A549 (cell line): ENCODE results near the gene MTIF3. TPM values are rescaled to one million over a fixed set of nuclear protein-coding genes. Genes with fewer than 3 reads are reported as not detected.

Source experiments
- BHLHE40 ChIP-seq: IDR thresholded peaks from 2 replicates; pipeline ENCODE4 v1.6.1; 2012; ENCODE audit warnings: low read depth, low read length, inconsistent platforms
- CBX2 ChIP-seq: fragments of 200-600 bp; sonication (generic); IDR thresholded peaks from 2 replicates; pipeline ENCODE4 v1.6.1; 2016; ENCODE audit warnings: low read depth, mild to moderate bottlenecking, borderline replicate concordance
- CEBPB ChIP-seq, 2 experiments: fragments of >200 bp in 1 of 2; sonication (Bioruptor Twin) in 1 of 2; formaldehyde crosslinking in 1 of 2; IDR thresholded peaks; 2 replicates each; pipeline ENCODE4 v1.6.1; 2012 to 2016
- CHD2 ChIP-seq: fragments of 150-350 bp; IDR thresholded peaks from 2 replicates; pipeline ENCODE4 v1.6.1; 2014; ENCODE audit warnings: low read length; ENCODE audit not compliant: partially characterized antibody
- EP300 ChIP-seq, 2 experiments: fragments of >200 bp; sonication (Bioruptor Twin); formaldehyde crosslinking; IDR thresholded peaks; 2 replicates in 1 of 2; 3 replicates in 1 of 2; pipeline ENCODE4 v1.6.1; 2016 to 2017
- ESRRA ChIP-seq: fragments of 150-350 bp; IDR thresholded peaks from 2 replicates; pipeline ENCODE4 v1.6.1; 2014; ENCODE audit warnings: mild to moderate bottlenecking, low read length, borderline replicate concordance
- GATA3 ChIP-seq: IDR thresholded peaks from 2 replicates; pipeline ENCODE4 v1.6.1; 2012; ENCODE audit warnings: borderline replicate concordance
- HDAC2 ChIP-seq: fragments of 200-600 bp; sonication (generic); IDR thresholded peaks from 2 replicates; pipeline ENCODE4 v1.6.1; 2016
- HEYL ChIP-seq: fragments of 250-450 bp; sonication (Bioruptor Pico); IDR thresholded peaks from 2 replicates; pipeline ENCODE4 v1.8.0; 2021; ENCODE audit warnings: mild to moderate bottlenecking, moderate library complexity
- HOXB5 ChIP-seq: fragments of 250-450 bp; sonication (Bioruptor Pico); IDR thresholded peaks from 2 replicates; pipeline ENCODE4 v1.5.0; 2020; ENCODE audit warnings: mild to moderate bottlenecking, moderate library complexity
- JUN ChIP-seq, 2 experiments: fragments of >200 bp; sonication (Bioruptor Twin); formaldehyde crosslinking; IDR thresholded peaks; 2 replicates in 1 of 2; 3 replicates in 1 of 2; pipeline ENCODE4 v1.6.1; 2016 to 2017
- JUNB ChIP-seq: fragments of >200 bp; sonication (Bioruptor Twin); formaldehyde crosslinking; IDR thresholded peaks from 2 replicates; pipeline ENCODE4 v1.6.1; 2016
- KDM1A ChIP-seq: fragments of 200-600 bp; sonication (generic); IDR thresholded peaks from 2 replicates; pipeline ENCODE4 v1.6.1; 2016; ENCODE audit warnings: low read depth, mild to moderate bottlenecking
- MAFK ChIP-seq: fragments of 450-650 bp; IDR thresholded peaks from 2 replicates; pipeline ENCODE4 v1.6.1; 2014; ENCODE audit not compliant: partially characterized antibody
- NFE2L2 ChIP-seq: fragments of 150-350 bp; conservative IDR thresholded peaks from 2 replicates; pipeline ENCODE4 v1.6.1; 2014; ENCODE audit warnings: low read length
- NPAS2 ChIP-seq: fragments of 250-450 bp; sonication (Bioruptor Pico); IDR thresholded peaks from 2 replicates; pipeline ENCODE4 v1.8.0; 2022; ENCODE audit warnings: mild to moderate bottlenecking, moderate library complexity, borderline replicate concordance
- NR3C1 ChIP-seq: fragments of >200 bp; sonication (Bioruptor Twin); formaldehyde crosslinking; IDR thresholded peaks from 3 replicates; pipeline ENCODE4 v1.6.1; 2017
- POLR2AphosphoS2 ChIP-seq: conservative IDR thresholded peaks from 2 replicates; pipeline ENCODE4 v1.6.1; 2012; ENCODE audit warnings: low read length, improper control_type of control experiment, inconsistent platforms
- RARB ChIP-seq: fragments of 250-450 bp; sonication (Bioruptor Pico); IDR thresholded peaks from 2 replicates; pipeline ENCODE4 v1.8.0; 2021; ENCODE audit warnings: mild to moderate bottlenecking, moderate library complexity
- TP53 ChIP-seq: fragments of 250-450 bp; sonication (Bioruptor Pico); IDR thresholded peaks from 2 replicates; pipeline ENCODE4 v1.5.0; 2021; ENCODE audit warnings: mild to moderate bottlenecking, moderate library complexity
- ZC3H11A ChIP-seq: fragments of 450-650 bp; IDR thresholded peaks from 2 replicates; pipeline ENCODE4 v1.6.1; 2014; ENCODE audit warnings: antibody characterized with exemption, mild to moderate bottlenecking
- ZNF302 ChIP-seq: fragments of 250-450 bp; sonication (Bioruptor Pico); IDR thresholded peaks from 2 replicates; pipeline ENCODE4 v1.9.0; 2021; ENCODE audit warnings: inconsistent platforms, mild to moderate bottlenecking, moderate library complexity
- polyA plus RNA-seq, 4 experiments: library from polyadenylated mRNA; depleted of rRNA in 3 of 4; stranded (reverse); fragments of >200 nt; fragmentation: RNase III in 1 of 4; extraction: RNeasy Plus Mini Kit Qiagen cat#74134 plus additional on column Dnase treatment in 1 of 4; gene quantifications; 2 replicates in 3 of 4; 3 replicates in 1 of 4; pipeline ENCODE4 v1.2.3, GENCODE V29; 2011 to 2017
- TF ChIP-seq, protein P1 (sequence below): IDR thresholded peaks from 2 replicates; pipeline ENCODE4 v1.6.1; 2012
- TF ChIP-seq, protein P2 (sequence below): fragments of >200 bp; sonication (Bioruptor Twin); formaldehyde crosslinking; IDR thresholded peaks from 3 replicates; pipeline ENCODE4 v1.6.1; 2016
- TF ChIP-seq, protein P3 (sequence below): IDR thresholded peaks from 2 replicates; pipeline ENCODE4 v1.6.1; 2012
- TF ChIP-seq, protein P4 (sequence below): IDR thresholded peaks from 2 replicates; pipeline ENCODE4 v1.6.1; 2012; ENCODE audit warnings: low read depth, borderline replicate concordance
- TF ChIP-seq, protein P5 (sequence below): fragments of 150-350 bp; IDR thresholded peaks from 2 replicates; pipeline ENCODE4 v1.6.1; 2014; ENCODE audit warnings: low read depth, mild to moderate bottlenecking, low read length

The MTIF3 gene
- polyA plus RNA-seq, 2 of the 4 experiments (the other 2 are of a cell fraction), result 31.7 to 61.8 TPM

DNA sequence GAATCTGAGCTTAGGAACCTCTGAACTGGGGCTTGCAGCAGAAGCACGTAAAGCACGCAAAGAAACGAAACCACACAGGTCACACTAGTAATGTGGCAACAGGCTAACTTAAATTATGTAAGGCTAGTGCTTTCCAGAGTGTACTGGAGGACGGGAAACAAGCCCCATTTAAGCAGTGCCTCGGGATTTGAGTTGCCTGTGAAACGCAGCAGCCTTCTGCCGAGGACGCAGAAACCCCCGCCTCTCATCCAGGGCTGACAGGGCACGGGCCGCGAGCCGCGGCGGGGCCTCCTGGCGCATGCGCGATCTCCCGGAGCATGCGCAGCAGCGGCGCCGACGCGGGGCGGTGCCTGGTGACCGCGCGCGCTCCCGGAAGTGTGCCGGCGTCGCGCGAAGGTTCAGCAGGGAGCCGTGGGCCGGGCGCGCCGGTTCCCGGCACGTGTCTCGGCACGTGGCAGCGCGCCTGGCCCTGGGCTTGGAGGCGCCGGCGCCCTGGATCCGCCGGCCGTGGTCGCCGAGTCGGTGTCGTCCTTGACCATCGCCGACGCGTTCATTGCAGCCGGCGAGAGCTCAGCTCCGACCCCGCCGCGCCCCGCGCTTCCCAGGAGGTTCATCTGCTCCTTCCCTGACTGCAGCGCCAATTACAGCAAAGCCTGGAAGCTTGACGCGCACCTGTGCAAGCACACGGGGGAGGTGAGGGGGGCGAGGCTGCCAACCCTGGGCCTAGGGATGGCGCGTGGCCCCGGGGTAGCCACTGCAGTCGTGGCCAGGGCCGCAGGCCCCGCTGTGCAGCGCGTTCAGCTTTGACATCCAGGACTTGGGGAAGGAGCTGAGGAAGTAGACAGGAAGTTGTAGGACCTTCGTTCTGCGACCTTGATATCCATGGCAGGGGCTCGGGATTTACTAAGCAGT is 25.9 kb downstream of the MTIF3 start, which contains the start of gene GTF3A (continued):
- TF ChIP-seq BHLHE40 (peak; percentile 27; the same call in 1 of the 2 replicates), KDM1A (no peak), RARB (CRISPR knock-in tag) (no peak), NR3C1 (no peak), HOXB5 (peak; percentile 51; the same call in 1 of the 2 replicates), HDAC2 (no peak), ZNF302 (CRISPR knock-in tag) (no peak), GATA3 (no peak), HEYL (CRISPR knock-in tag) (no peak), NFE2L2 (no peak), CHD2 (no peak), NPAS2 (CRISPR knock-in tag) (peak; percentile 95), ZC3H11A (no peak), MAFK (no peak), ESRRA (no peak), JUN (IDR thresholded peaks at IDR 0.05) (peak; percentile 53 to 67; a peak in 3 of 5 replicates), CBX2 (no peak), POLR2AphosphoS2 (no peak), TP53 (CRISPR knock-in tag) (no peak), CEBPB (IDR thresholded peaks at IDR 0.05) (no peak), EP300 (IDR thresholded peaks at IDR 0.05) (no peak), JUNB (no peak)
- TF ChIP-seq, protein P1, sequence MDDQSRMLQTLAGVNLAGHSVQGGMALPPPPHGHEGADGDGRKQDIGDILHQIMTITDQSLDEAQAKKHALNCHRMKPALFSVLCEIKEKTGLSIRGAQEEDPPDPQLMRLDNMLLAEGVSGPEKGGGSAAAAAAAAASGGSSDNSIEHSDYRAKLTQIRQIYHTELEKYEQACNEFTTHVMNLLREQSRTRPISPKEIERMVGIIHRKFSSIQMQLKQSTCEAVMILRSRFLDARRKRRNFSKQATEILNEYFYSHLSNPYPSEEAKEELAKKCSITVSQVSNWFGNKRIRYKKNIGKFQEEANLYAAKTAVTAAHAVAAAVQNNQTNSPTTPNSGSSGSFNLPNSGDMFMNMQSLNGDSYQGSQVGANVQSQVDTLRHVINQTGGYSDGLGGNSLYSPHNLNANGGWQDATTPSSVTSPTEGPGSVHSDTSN, result no peak
- TF ChIP-seq, protein P2, sequence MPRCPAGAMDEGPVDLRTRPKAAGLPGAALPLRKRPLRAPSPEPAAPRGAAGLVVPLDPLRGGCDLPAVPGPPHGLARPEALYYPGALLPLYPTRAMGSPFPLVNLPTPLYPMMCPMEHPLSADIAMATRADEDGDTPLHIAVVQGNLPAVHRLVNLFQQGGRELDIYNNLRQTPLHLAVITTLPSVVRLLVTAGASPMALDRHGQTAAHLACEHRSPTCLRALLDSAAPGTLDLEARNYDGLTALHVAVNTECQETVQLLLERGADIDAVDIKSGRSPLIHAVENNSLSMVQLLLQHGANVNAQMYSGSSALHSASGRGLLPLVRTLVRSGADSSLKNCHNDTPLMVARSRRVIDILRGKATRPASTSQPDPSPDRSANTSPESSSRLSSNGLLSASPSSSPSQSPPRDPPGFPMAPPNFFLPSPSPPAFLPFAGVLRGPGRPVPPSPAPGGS, result peak; percentile 56; the same call in 1 of the 3 replicates
- TF ChIP-seq, protein P3, sequence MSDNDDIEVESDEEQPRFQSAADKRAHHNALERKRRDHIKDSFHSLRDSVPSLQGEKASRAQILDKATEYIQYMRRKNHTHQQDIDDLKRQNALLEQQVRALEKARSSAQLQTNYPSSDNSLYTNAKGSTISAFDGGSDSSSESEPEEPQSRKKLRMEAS, result peak; percentile 98
- TF ChIP-seq, protein P4, sequence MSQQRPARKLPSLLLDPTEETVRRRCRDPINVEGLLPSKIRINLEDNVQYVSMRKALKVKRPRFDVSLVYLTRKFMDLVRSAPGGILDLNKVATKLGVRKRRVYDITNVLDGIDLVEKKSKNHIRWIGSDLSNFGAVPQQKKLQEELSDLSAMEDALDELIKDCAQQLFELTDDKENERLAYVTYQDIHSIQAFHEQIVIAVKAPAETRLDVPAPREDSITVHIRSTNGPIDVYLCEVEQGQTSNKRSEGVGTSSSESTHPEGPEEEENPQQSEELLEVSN, result peak; percentile 95
- TF ChIP-seq, protein P5, sequence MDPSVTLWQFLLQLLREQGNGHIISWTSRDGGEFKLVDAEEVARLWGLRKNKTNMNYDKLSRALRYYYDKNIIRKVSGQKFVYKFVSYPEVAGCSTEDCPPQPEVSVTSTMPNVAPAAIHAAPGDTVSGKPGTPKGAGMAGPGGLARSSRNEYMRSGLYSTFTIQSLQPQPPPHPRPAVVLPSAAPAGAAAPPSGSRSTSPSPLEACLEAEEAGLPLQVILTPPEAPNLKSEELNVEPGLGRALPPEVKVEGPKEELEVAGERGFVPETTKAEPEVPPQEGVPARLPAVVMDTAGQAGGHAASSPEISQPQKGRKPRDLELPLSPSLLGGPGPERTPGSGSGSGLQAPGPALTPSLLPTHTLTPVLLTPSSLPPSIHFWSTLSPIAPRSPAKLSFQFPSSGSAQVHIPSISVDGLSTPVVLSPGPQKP, result no peak
